IPS-15b (cell line): ENCODE measurements around the gene TMEM41A.
"Not testable (repeated sequence)": the region's sequence is repeated elsewhere in the genome, so short reads cannot be mapped to it uniquely, and the experiment has no call there.

Experiments
- H3K27me3 ChIP-seq: one replicate; pipeline ENCODE4 v1.6.1; 2013; ENCODE audit warnings: low read length; ENCODE audit not compliant: control insufficient read depth, insufficient read depth
- H3K36me3 ChIP-seq: one replicate; pipeline ENCODE4 v1.6.1; 2013; ENCODE audit warnings: low read length; ENCODE audit not compliant: control insufficient read depth, insufficient read depth
- H3K4me1 ChIP-seq: one replicate; pipeline ENCODE4 v1.6.1; 2013; ENCODE audit warnings: mild to moderate bottlenecking, low read length; ENCODE audit not compliant: control insufficient read depth, insufficient read depth
- H3K4me3 ChIP-seq: one replicate; pipeline ENCODE4 v1.5.1; 2013; ENCODE audit warnings: low read depth, low read length
- H3K9ac ChIP-seq: one replicate; pipeline ENCODE4 v1.6.1; 2013; ENCODE audit warnings: low read depth, mild to moderate bottlenecking, low read length
- H3K9me3 ChIP-seq: one replicate; pipeline ENCODE4 v1.6.1; 2013; ENCODE audit warnings: mild to moderate bottlenecking, low read length; ENCODE audit not compliant: control insufficient read depth, insufficient read depth

The TMEM41A gene

DNA sequence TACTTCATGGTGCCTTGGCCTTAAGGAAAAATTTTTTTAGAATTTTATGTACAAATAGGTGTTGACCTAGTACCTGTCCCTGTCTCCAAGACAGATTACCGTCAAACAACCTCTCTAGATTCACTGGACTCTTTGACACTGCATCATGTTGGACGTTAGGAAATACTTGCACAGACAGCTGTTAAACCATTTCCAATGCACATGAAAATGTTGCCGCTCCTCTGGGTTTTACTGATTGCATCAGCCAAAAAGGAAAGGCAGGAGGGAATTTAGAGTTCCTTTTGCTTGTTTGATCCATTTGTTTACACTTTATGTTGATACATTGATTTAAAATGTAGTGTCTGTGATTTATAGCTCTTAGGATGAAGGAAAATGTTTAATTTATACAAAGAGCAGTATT, 14.5 kb downstream of the TMEM41A start:
- Histone ChIP-seq H3K9ac (no peak overlapping the region), H3K4me1 (no peaks in the 10 kb centered on the region), H3K36me3 (peaks cover 7% of the 10 kb centered on the region), H3K9me3 (no peaks in the 10 kb centered on the region), H3K4me3 (no peak overlapping the region), H3K27me3 (no peaks in the 10 kb centered on the region)

DNA sequence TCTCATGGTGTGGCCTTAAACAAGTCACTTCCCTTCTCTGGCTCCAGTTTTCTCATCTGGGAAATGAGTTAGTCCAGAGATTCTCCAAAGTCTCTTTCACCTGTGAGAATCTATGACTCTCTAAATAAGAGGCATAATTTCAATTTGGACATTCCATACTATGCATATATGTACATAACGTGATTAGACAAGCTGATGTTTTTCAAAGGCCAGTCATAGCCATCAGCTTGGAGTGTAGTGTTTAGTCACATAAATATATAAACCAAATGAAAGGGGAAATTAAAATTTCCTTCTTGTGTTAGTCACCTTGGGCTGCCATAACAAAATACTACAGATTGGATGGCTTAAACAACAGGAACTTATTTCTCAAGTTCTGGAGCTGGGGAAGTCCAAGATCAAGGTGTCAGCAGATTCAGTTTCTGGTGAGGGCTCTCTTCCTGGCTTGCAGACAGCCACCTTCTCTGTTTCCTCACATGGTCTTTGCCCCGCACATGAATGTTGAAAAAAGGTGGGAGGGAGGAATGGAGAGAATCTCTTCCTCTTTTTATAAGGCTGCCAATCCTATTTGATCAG, 19.4 kb downstream of the TMEM41A start:
- Histone ChIP-seq H3K36me3 (peaks cover 3% of the 10 kb centered on the region), H3K9me3 (no peaks in the 10 kb centered on the region), H3K9ac (no peak overlapping the region), H3K4me1 (no peaks in the 10 kb centered on the region), H3K4me3 (no peak overlapping the region), H3K27me3 (no peaks in the 10 kb centered on the region)

GRCh38 chr3:185477316-185477715, 21.5 kb downstream of the TMEM41A start:
- no peaks in the 10 kb centered on the region for H3K36me3 ChIP-seq

DNA sequence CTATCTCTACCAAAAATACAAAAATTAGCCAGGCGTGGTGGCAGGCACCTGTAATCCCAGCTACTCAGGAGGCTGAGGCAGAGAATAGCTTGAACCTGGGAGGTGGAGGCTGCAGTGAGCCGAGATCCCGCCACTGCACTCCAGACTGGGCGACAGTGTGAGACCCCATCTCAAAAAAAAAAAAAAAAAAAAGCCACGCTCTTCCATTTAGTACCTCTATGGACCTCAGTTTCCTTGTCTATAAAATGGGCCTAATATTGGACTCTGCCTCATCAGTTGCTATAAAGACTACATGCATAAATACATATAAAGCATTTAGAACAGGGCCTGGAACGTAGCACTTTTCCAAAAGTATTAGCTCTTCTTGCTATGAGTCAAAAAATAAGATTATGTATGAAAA, 23.9 kb downstream of the TMEM41A start:
- H3K4me3 ChIP-seq, H3K9me3 ChIP-seq, H3K9ac ChIP-seq, H3K36me3 ChIP-seq, H3K27me3 ChIP-seq, H3K4me1 ChIP-seq: not testable (repeated sequence)

More at GRCh38 chr3:185477316-185477715, 21.5 kb downstream of the TMEM41A start:
- H3K4me1 ChIP-seq, result no peaks in the 10 kb centered on the region
- no peaks in the 10 kb centered on the region for H3K27me3 ChIP-seq
- H3K9me3 ChIP-seq, result no peaks in the 10 kb centered on the region
- H3K4me3 ChIP-seq, result no peak overlapping the region
- no peak overlapping the region for H3K9ac ChIP-seq

DNA sequence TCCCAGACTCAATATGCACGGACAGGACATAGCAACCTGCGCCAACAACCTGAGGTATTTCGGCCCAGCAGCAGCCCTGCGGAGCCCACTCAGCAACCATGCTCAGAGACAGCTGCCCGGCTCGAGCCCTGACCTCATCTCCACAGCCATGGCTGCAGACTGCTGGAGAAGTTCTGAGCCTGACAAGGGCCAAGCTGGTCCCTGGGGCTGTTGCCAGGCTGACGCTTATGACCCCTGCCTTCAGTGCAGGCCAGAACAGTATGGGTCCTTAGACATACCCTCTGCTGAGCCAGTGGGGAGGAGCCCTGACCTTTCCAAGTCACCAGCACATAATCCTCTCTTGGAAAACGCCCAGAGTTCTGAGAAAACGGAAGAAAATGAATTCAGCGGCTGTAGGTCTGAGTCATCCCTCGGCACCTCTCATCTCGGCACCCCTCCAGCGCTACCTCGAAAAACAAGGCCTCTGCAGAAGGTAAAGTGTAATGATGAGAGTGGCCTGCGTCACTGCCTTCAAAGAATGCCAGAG, 25.5 kb downstream of the TMEM41A start:
- no peak overlapping the region for H3K9ac ChIP-seq
- no peaks in the 10 kb centered on the region for H3K9me3 ChIP-seq
- no peak overlapping the region for H3K4me3 ChIP-seq
- peaks cover 7% of the 10 kb centered on the region for H3K4me1 ChIP-seq
- H3K27me3 ChIP-seq, result no peaks in the 10 kb centered on the region
- no peaks in the 10 kb centered on the region for H3K36me3 ChIP-seq

GRCh38 chr3:185470323-185470722, 28.5 kb downstream of the TMEM41A start:
- no peaks in the 10 kb centered on the region for H3K9me3 ChIP-seq
- no peaks in the 10 kb centered on the region for H3K36me3 ChIP-seq
- no peak overlapping the region for H3K9ac ChIP-seq
- peaks cover 7% of the 10 kb centered on the region for H3K4me1 ChIP-seq
- H3K27me3 ChIP-seq, result no peaks in the 10 kb centered on the region
- peak overlapping the region; percentile 19 for H3K4me3 ChIP-seq

DNA sequence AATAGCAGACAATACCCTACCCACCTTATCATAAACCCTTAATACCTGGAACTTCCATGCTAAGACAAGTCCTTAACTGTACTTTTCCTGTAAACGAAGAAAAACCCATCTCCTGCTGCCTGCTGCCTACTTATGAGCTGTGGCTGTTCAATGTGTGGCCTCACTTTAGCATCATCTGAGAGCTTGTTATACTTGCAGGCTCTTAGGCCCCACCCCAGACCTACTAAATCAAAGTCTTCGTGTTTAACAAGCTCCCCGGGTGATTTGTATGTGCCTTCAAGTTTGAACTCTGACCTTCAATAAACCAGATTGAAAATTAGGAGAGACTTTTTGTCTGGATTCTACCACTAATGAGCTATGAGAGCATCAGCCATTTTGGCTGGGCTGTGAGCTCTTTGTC, 29.3 kb downstream of the TMEM41A start:
- no peak overlapping the region for H3K9ac ChIP-seq
- peaks cover 7% of the 10 kb centered on the region for H3K4me1 ChIP-seq
- no peaks in the 10 kb centered on the region for H3K27me3 ChIP-seq
- no peaks in the 10 kb centered on the region for H3K9me3 ChIP-seq
- no peaks in the 10 kb centered on the region for H3K36me3 ChIP-seq
- no peak overlapping the region for H3K4me3 ChIP-seq

DNA sequence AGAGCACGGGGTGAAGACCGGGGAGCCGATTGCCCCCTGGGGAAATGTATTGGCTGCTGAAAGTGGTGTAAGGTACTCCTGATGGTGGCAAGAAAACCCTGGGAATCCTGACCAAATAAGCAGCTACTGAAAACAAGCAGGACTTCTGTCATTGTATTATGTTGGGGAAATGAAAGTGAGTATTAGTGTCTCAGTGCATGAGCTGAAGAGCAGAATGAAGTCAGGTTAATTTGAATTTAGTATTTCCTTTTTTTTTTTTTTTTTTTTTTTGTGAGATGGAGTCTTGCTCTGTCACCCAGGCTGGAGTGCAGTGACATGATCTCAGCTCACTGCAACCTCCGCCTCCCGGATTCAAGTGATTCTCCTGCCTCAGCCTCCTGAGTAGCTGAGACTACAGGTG, 32.7 kb downstream of the TMEM41A start:
- H3K27me3 ChIP-seq, H3K36me3 ChIP-seq, H3K9me3 ChIP-seq, H3K9ac ChIP-seq, H3K4me1 ChIP-seq, H3K4me3 ChIP-seq: not testable (repeated sequence)

DNA sequence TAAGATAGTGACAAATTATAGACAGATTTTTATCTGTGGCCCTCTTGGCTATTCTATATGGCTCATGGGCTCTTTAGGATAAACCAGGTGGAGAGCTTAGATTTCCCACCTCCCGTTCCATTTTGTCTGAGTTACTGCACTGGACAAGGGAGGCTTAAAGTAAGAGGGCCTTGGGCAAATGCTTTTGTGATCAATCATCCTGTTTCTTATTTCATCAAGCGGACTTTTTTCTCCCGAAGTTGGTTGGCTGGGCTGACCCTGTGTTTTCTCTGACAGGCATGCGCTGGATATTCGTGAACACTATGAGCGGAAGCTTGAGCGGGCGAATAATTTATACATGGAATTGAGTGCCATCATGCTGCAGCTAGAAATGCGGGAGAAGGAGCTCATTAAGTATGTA, 33.4 kb downstream of the TMEM41A start:
- H3K4me3 ChIP-seq, result no peak overlapping the region
- no peaks in the 10 kb centered on the region for H3K9me3 ChIP-seq
- H3K4me1 ChIP-seq, result peaks cover 5% of the 10 kb centered on the region
- H3K27me3 ChIP-seq, result no peaks in the 10 kb centered on the region
- H3K9ac ChIP-seq, result no peak overlapping the region
- no peaks in the 10 kb centered on the region for H3K36me3 ChIP-seq

DNA sequence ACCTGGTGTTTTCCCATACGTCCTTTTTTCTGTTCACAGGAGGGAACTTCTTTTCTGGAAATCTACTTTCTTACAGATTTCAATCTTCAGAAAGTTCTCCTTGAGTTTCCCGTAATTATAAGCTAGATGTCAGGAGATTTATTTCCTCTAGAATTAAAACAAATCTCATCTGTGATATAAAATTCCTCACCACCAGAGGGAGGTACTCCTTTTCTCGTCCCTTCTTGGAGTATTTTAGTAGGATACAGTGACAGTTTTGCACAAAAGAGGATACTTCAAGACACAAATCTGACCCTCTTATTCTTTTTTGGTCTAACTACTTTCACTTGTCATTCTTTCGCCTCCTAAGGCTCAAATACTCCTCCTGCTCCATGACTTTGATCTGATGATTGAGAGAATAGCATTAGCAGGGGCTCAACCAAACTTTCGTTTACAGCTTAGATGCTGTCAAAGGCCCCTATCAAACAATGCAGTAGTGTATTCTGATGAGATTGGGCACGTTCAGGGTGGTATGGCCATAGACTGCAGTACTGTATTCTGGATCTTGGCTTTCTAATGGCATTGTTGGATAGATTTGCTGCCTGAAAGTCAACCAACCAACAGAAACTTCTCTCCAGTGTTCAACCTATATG, 38.0 kb downstream of the TMEM41A start:
- Histone ChIP-seq H3K36me3 (no peaks in the 10 kb centered on the region), H3K9ac (no peak overlapping the region), H3K4me1 (no peaks in the 10 kb centered on the region), H3K4me3 (no peak overlapping the region), H3K27me3 (no peaks in the 10 kb centered on the region), H3K9me3 (no peaks in the 10 kb centered on the region)

GRCh38 chr3:185460309-185460708, 38.5 kb downstream of the TMEM41A start:
- Histone ChIP-seq H3K9ac (no peak overlapping the region), H3K36me3 (no peaks in the 10 kb centered on the region), H3K4me3 (no peak overlapping the region), H3K4me1 (no peaks in the 10 kb centered on the region), H3K9me3 (no peaks in the 10 kb centered on the region), H3K27me3 (no peaks in the 10 kb centered on the region)

- Histone ChIP-seq H3K36me3 (no peaks in the 10 kb centered on the region), H3K4me1 (no peaks in the 10 kb centered on the region), H3K9me3 (no peaks in the 10 kb centered on the region), H3K4me3 (no peak overlapping the region), H3K9ac (no peak overlapping the region), H3K27me3 (no peaks in the 10 kb centered on the region)
These were observed 41.5 kb downstream of the TMEM41A start for GRCh38 chr3:185457376-185457775.
